HG02852 (cell line): ENCODE results near the gene ATF4.

Source experiments
- ATAC-seq: cut with Tn5 transposase; IDR thresholded peaks from one replicate; pipeline ENCODE4 v1.9.1; 2021; ENCODE audit warnings: mild to moderate bottlenecking, moderate library complexity; ENCODE audit not compliant: unreplicated experiment

ATF4 gene

GRCh38 chr22:39528080-39528661 lies 7.8 kb downstream of the ATF4 start:
- ATAC-seq: no peak

- no peak for ATAC-seq
These were observed 8.5 kb downstream of the ATF4 start for GRCh38 chr22:39528681-39529486.

- ATAC-seq: no peak
These were observed 9.1 kb downstream of the ATF4 start for GRCh38 chr22:39529487-39529851.

- no peak for ATAC-seq
These were observed 9.8 kb downstream of the ATF4 start for GRCh38 chr22:39530116-39530515.

- ATAC-seq: no peak
These were observed 10.4 kb downstream of the ATF4 start for GRCh38 chr22:39530692-39531331.

GRCh38 chr22:39532215-39533073 lies 12.1 kb downstream of the ATF4 start, which contains the start of gene RPS19BP1:
TSS of gene RPS19BP1 (minus strand) at chr22:39532748. CDS start at chr22:39532738, 10 bp downstream.
- ATAC-seq: peak; percentile 70

GRCh38 chr22:39534092-39534506 lies 13.7 kb downstream of the ATF4 start:
- ATAC-seq: no peak

- no peak for ATAC-seq
These were observed 14.4 kb downstream of the ATF4 start for GRCh38 chr22:39534591-39535356.

GRCh38 chr22:39535357-39535725 lies 15.0 kb downstream of the ATF4 start:
- ATAC-seq: no peak

- no peak for ATAC-seq
These were observed 15.6 kb downstream of the ATF4 start for GRCh38 chr22:39535831-39536449.

GRCh38 chr22:39536711-39537110 lies 16.3 kb downstream of the ATF4 start:
- ATAC-seq: no peak

- no peak for ATAC-seq
These were observed 17.6 kb downstream of the ATF4 start for GRCh38 chr22:39537975-39538374.

- ATAC-seq: no peak
These were observed 22.7 kb downstream of the ATF4 start for GRCh38 chr22:39543095-39543494.

GRCh38 chr22:39545386-39546365 lies 25.3 kb downstream of the ATF4 start:
- no peak for ATAC-seq

GRCh38 chr22:39546889-39547586 lies 26.7 kb downstream of the ATF4 start:
- ATAC-seq: no peak

GRCh38 chr22:39547587-39547947 lies 27.2 kb downstream of the ATF4 start:
- no peak for ATAC-seq

- no peak for ATAC-seq
These were observed 33.1 kb downstream of the ATF4 start for GRCh38 chr22:39553429-39553828.

GRCh38 chr22:39554151-39554550 lies 33.8 kb downstream of the ATF4 start:
- no peak for ATAC-seq
